GM12872 (cell line): ENCODE measurements around the gene KCNQ1.

Source experiments
- CTCF ChIP-seq: IDR thresholded peaks from 3 replicates; pipeline ENCODE4 v1.5.1; 2011; ENCODE audit warnings: low read depth, mild to moderate bottlenecking, low read length, moderate library complexity; ENCODE audit not compliant: insufficient read depth

KCNQ1 gene

DNA sequence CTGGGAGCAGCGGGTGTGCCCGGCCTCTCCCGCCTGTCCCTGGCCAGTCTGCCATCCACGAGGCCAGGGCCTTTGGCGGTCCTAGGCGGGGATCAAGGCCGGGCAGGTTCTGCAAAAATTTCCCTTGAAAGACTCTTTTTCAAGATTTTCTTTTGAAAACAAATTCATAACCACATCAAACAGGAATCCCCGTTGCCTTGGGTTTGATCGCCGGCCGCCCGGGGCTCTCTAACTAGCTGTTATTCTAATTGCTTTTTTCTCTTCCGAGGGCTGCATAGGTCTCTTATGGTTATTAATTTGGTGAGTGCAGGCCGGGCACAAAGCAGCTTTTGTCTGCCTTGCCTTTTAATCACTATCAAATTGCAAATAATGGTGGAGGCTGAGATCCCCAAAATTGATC lies 398.7 kb downstream of the KCNQ1 start:
- TF ChIP-seq CTCF, result no peak

DNA sequence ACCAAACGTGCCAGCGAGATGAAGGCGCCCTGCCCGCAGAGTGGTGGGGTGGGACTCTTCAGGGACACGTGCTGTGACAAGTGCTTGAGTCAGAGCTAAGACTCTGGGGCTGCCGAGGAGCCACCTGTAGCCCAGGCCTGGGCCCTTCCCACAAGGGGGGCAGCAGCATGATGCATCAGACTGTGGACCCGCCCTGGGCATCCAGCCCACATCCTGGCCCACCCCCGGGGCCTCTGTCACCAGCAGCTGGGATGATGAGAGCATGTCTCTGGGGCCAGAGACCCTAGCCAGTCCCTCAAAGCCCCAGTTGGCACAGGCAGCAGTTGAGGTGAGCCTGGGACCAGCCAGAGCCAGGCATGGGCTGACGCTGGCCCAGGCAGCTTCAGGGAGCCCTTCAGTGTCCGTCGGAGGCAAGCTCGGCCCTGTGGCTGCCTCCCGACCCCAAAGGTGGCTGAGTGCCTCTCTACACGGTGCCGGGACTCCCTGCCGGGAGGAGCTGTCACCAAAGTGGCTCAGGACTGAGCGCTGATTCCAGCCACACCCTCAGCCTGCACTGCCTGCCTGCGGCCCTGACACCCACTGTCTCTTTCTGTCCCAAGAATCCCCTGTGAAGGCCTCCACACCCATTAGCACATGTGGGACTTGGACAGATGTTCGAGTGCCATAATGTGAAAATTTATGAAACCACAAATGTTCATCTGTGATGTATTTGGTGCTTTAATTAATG lies 399.5 kb downstream of the KCNQ1 start:
- TF ChIP-seq CTCF, result no peak

DNA sequence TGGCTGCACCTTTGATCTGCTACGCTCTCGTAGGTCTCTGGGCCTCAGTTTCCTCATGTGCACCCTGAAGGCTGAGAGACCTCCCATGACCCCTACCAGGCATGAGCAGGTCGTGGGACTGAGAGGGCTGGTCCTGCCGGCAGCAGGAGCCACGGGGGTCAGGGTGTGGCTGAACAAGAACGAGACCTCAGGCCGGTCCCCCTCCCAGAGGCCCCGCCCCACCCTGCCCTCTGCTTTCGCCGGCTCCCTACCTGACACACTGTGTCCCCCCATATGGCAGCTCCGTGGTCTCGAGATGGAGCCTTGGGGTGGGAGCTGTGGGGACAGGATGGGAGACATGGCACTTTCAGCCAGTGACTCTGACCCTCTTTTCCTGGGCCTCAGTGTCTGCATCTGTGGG lies 400.2 kb downstream of the KCNQ1 start:
- TF ChIP-seq CTCF, result no peak

- no peak for TF ChIP-seq CTCF
Measured at GRCh38 chr11:2846056-2846455, 401.2 kb downstream of the KCNQ1 start.

- no peak for TF ChIP-seq CTCF
Measured at GRCh38 chr11:2846470-2846869, 401.7 kb downstream of the KCNQ1 start.

DNA sequence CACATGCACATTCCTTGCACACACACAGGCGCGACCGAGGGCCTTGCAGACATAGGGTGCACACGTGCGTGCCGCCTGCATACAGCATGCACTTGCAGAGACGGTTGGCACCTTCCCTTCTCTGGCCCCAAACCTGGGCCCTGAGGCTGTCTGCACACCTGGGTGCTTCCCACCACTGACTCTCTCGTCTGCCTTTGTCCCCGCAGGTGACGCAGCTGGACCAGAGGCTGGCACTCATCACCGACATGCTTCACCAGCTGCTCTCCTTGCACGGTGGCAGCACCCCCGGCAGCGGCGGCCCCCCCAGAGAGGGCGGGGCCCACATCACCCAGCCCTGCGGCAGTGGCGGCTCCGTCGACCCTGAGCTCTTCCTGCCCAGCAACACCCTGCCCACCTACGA lies 402.8 kb downstream of the KCNQ1 start:
- TF ChIP-seq CTCF, result no peak

DNA sequence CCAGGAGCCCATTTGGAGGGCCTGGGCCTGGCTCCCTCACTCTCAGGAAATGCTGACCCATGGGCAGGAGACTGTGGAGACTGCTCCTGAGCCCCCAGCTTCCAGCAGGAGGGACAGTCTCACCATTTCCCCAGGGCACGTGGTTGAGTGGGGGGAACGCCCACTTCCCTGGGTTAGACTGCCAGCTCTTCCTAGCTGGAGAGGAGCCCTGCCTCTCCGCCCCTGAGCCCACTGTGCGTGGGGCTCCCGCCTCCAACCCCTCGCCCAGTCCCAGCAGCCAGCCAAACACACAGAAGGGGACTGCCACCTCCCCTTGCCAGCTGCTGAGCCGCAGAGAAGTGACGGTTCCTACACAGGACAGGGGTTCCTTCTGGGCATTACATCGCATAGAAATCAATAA lies 403.7 kb downstream of the KCNQ1 start:
- no peak for TF ChIP-seq CTCF
